Measurements from ENCODE around the gene COX4I1. TPM values are rescaled to one million over a fixed set of nuclear protein-coding genes. Genes with fewer than 3 reads are reported as not detected.
A peak's percentile ranks its signal among the peaks of the same experiment; 100 is the strongest.
"Not testable (repeated sequence)": the region's sequence is repeated elsewhere in the genome, so short reads cannot be mapped to it uniquely, and the experiment has no call there.

COX4I1 gene
- total and polyA plus RNA-seq, 3 donors from 2014 or later = 263 to 467 (median 334) TPM

- no peaks in the 10 kb centered on the region for H3K27me3 ChIP-seq
- H3K36me3 ChIP-seq (ENCODE audit: low read depth, missing control alignments) = no peaks in the 10 kb centered on the region
- H3K4me1 ChIP-seq = no peaks in the 10 kb centered on the region
- TF ChIP-seq CTCF (IDR thresholded peaks at IDR 0.05) (no peak), POLR2A (IDR thresholded peaks at IDR 0.05) (no peak)
- H3K27ac ChIP-seq = no peak overlapping the region
- no peaks in the 10 kb centered on the region for H3K9me3 ChIP-seq
- intact Hi-C loops (cut with DNase I; ENCODE audit: low total_unique reads) = no loop called here
- H3K4me3 ChIP-seq = no peak overlapping the region
- DNase-seq = no peak
- WGBS, 2 donors = 86 to 88% methylated on average over 6 to 14 of the region's 14 CpGs
These were observed 16.7 kb downstream of the COX4I1 start for GRCh38 chr16:85816159-85816558.

- H3K4me3 ChIP-seq; H3K27ac ChIP-seq; DNase-seq; H3K9me3 ChIP-seq; H3K27me3 ChIP-seq; H3K4me1 ChIP-seq; intact Hi-C loops (cut with DNase I; ENCODE audit: low total_unique reads); H3K36me3 ChIP-seq (ENCODE audit: low read depth, missing control alignments): not testable (repeated sequence)
- WGBS, 2 donors = 79 to 87% methylated on average over 6 of the region's 6 CpGs
These were observed 17.7 kb downstream of the COX4I1 start for GRCh38 chr16:85817195-85817594.

GRCh38 chr16:85819245-85819644, 19.8 kb downstream of the COX4I1 start:
- TF ChIP-seq POLR2A (IDR thresholded peaks at IDR 0.05) (no peak), CTCF (IDR thresholded peaks at IDR 0.05) (peak; percentile 38 to 65 (median 54))
- Histone ChIP-seq H3K4me3 (no peak overlapping the region), H3K27ac (no peak overlapping the region), H3K36me3 (ENCODE audit: low read depth, missing control alignments) (no peaks in the 10 kb centered on the region), H3K9me3 (no peaks in the 10 kb centered on the region), H3K4me1 (no peaks in the 10 kb centered on the region), H3K27me3 (no peaks in the 10 kb centered on the region)
- peak; percentile 92 for DNase-seq
- 13 to 28% methylated on average over 10 of the region's 10 CpGs for WGBS, 2 donors
- intact Hi-C loops (cut with DNase I; ENCODE audit: low total_unique reads) = no loop called here

- Histone ChIP-seq H3K36me3 (ENCODE audit: low read depth, missing control alignments) (no peaks in the 10 kb centered on the region), H3K4me1 (no peaks in the 10 kb centered on the region), H3K27me3 (no peaks in the 10 kb centered on the region), H3K4me3 (no peak overlapping the region), H3K9me3 (no peaks in the 10 kb centered on the region), H3K27ac (no peak overlapping the region)
- 63 to 69% methylated on average over 6 of the region's 6 CpGs for WGBS, 2 donors
- TF ChIP-seq CTCF (IDR thresholded peaks at IDR 0.05) = no peak
- TF ChIP-seq POLR2A (IDR thresholded peaks at IDR 0.05) = no peak
- DNase-seq = no peak
- intact Hi-C loops (cut with DNase I; ENCODE audit: low total_unique reads) = loop anchor here (10.0 kb wide), 2 partner anchors 165 to 195 kb away; no protein-coding TSS in a partner anchor
These were observed 20.3 kb downstream of the COX4I1 start for GRCh38 chr16:85819771-85820170.

GRCh38 chr16:85820604-85821372, 21.3 kb downstream of the COX4I1 start:
- no peak overlapping the region for H3K4me3 ChIP-seq
- DNase-seq = no peak
- intact Hi-C loops (cut with DNase I; ENCODE audit: low total_unique reads) = loop anchor here (10.0 kb wide), 2 partner anchors 164 to 194 kb away; no protein-coding TSS in a partner anchor

More at GRCh38 chr16:85820604-85821372, 21.3 kb downstream of the COX4I1 start:
- WGBS, 2 donors = 61 to 66% methylated on average over 22 of the region's 22 CpGs
- Histone ChIP-seq H3K9me3 (no peaks in the 10 kb centered on the region), H3K27me3 (no peaks in the 10 kb centered on the region), H3K4me1 (no peaks in the 10 kb centered on the region), H3K27ac (no peak overlapping the region), H3K36me3 (ENCODE audit: low read depth, missing control alignments) (no peaks in the 10 kb centered on the region)
- TF ChIP-seq CTCF (IDR thresholded peaks at IDR 0.05) (no peak), POLR2A (IDR thresholded peaks at IDR 0.05) (no peak)
